MM.1S (cell line): ENCODE measurements around the gene TUBB4B.
A peak's percentile ranks its signal among the peaks of the same experiment; 100 is the strongest.

Experiments used
- DNase-seq: peaks from one replicate; pipeline ENCODE4 v3.0.0-alpha.2; 2015
- H2AFZ ChIP-seq: fragments of 300-600 bp; sonication (generic); 2 replicates; pipeline ENCODE4 v1.6.0; 2016; ENCODE audit warnings: antibody characterized with exemption, low read length
- H3F3A ChIP-seq: fragments of 300-600 bp; sonication (generic); 2 replicates; pipeline ENCODE4 v1.6.1; 2016; ENCODE audit warnings: mild to moderate bottlenecking, antibody characterized with exemption, low read length, moderate library complexity, mixed read lengths; ENCODE audit not compliant: insufficient read depth
- H3K27ac ChIP-seq: fragments of 300-600 bp; sonication (generic); 2 replicates; pipeline ENCODE4 v1.5.1; 2016; ENCODE audit warnings: mild to moderate bottlenecking, low read length
- H3K27me3 ChIP-seq: fragments of 300-600 bp; sonication (generic); replicated peaks from 2 replicates; pipeline ENCODE4 v1.6.0; 2016; ENCODE audit warnings: low read length; ENCODE audit not compliant: insufficient read depth
- H3K36me3 ChIP-seq: fragments of 300-600 bp; sonication (generic); replicated peaks from 2 replicates; pipeline ENCODE4 v1.6.1; 2016; ENCODE audit warnings: mild to moderate bottlenecking, low read length, mixed read lengths; ENCODE audit not compliant: insufficient read depth
- H3K4me1 ChIP-seq: fragments of 300-600 bp; sonication (generic); 2 replicates; pipeline ENCODE4 v1.6.1; 2016; ENCODE audit warnings: low read length, mixed read lengths
- H3K4me2 ChIP-seq: fragments of 300-600 bp; sonication (generic); 2 replicates; pipeline ENCODE4 v1.6.0; 2016; ENCODE audit warnings: low read depth, low read length
- H3K4me3 ChIP-seq: fragments of 300-600 bp; sonication (generic); 2 replicates; pipeline ENCODE4 v1.5.1; 2016; ENCODE audit warnings: low read length, mixed read lengths
- H3K79me2 ChIP-seq: fragments of 300-600 bp; sonication (generic); 2 replicates; pipeline ENCODE4 v1.6.1; 2016; ENCODE audit warnings: mixed run types, low read length, mixed read lengths
- H3K9ac ChIP-seq: fragments of 300-600 bp; sonication (generic); 2 replicates; pipeline ENCODE4 v1.6.1; 2016; ENCODE audit warnings: low read length, mixed read lengths
- H3K9me2 ChIP-seq: fragments of 300-600 bp; sonication (generic); replicated peaks from 2 replicates; pipeline ENCODE4 v1.6.1; 2016; ENCODE audit warnings: mild to moderate bottlenecking, low read length, mixed read lengths; ENCODE audit not compliant: insufficient read depth
- H3K9me3 ChIP-seq: fragments of 300-600 bp; sonication (generic); replicated peaks from 2 replicates; pipeline ENCODE4 v1.6.1; 2016; ENCODE audit warnings: mild to moderate bottlenecking, low read length, mixed read lengths; ENCODE audit not compliant: insufficient read depth
- H4K20me1 ChIP-seq: fragments of 300-600 bp; sonication (generic); 2 replicates; pipeline ENCODE4 v1.6.1; 2016; ENCODE audit warnings: mild to moderate bottlenecking, low read length, moderate library complexity, mixed read lengths; ENCODE audit not compliant: insufficient read depth
- CTCF ChIP-seq: fragments of 300-600 bp; sonication (generic); IDR thresholded peaks from 2 replicates; pipeline ENCODE4 v1.5.1; 2016; ENCODE audit warnings: antibody characterized with exemption, low read length, mixed read lengths
- EZH2 ChIP-seq: fragments of 300-600 bp; sonication (generic); optimal IDR thresholded peaks from 2 replicates; pipeline ENCODE3; 2017; ENCODE audit warnings: low read depth, mild to moderate bottlenecking, antibody characterized with exemption, low read length, mixed read lengths
- EZH2phosphoT487 ChIP-seq: fragments of 300-600 bp; sonication (generic); IDR thresholded peaks from 2 replicates; pipeline ENCODE4 v1.6.1; 2018; ENCODE audit warnings: antibody characterized with exemption, low read length

TUBB4B gene

DNA sequence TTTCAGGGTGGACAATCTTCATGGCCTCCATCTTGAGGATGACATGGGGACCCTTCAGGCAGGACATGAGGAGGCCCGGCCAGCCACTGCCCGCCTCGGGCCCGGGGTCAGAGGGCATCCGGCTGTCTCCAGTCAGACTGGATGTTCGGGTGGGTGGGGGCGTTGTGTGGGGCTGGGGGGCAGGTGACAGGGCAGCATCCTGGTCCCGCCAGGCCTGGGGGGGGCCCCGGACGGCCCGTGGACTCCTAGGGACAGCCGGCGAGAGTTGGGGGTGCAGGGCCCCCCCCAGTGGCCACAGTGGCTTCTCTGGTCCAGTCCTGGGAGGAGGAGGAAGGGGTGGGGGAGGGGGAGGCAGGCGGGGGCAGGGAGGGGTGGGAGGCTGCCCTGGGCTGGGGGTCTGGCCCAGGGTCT lies 20.0 kb upstream of the TUBB4B start:
- peaks cover 9% of the 10 kb centered on the region; the same call in 1 of the 2 replicates for H3K4me1 ChIP-seq
- H3K4me2 ChIP-seq = no peak overlapping the region

GRCh38 chr9:137221506-137222111 lies 19.5 kb upstream of the TUBB4B start:
- Histone ChIP-seq H3F3A (no peaks in the 10 kb centered on the region; the same call in 1 of the 2 replicates), H3K9me2 (no peaks in the 10 kb centered on the region), H3K4me3 (no peak overlapping the region), H3K27ac (no peak overlapping the region), H4K20me1 (no peaks in the 10 kb centered on the region), H3K4me2 (no peak overlapping the region), H2AFZ (no peak overlapping the region), H3K9me3 (no peaks in the 10 kb centered on the region), H3K9ac (no peak overlapping the region), H3K36me3 (no peaks in the 10 kb centered on the region), H3K79me2 (no peaks in the 10 kb centered on the region), H3K4me1 (peaks cover 9% of the 10 kb centered on the region; the same call in 1 of the 2 replicates), H3K27me3 (no peaks in the 10 kb centered on the region)
- no peak for DNase-seq
- TF ChIP-seq EZH2phosphoT487 (no peak), CTCF (no peak), EZH2 (no peak)

More for the DNA sequence above, 20.0 kb upstream of the TUBB4B start:
- DNase-seq = no peak
- H3K9me3 ChIP-seq = no peaks in the 10 kb centered on the region
- no peak overlapping the region for H3K4me3 ChIP-seq
- H4K20me1 ChIP-seq = no peaks in the 10 kb centered on the region
- H3K79me2 ChIP-seq = no peaks in the 10 kb centered on the region
- no peak overlapping the region for H3K27ac ChIP-seq
- H3K9me2 ChIP-seq = no peaks in the 10 kb centered on the region
- no peaks in the 10 kb centered on the region for H3K36me3 ChIP-seq
- no peak for TF ChIP-seq EZH2phosphoT487
- TF ChIP-seq CTCF = no peak
- TF ChIP-seq EZH2 = no peak
- no peaks in the 10 kb centered on the region for H3K27me3 ChIP-seq
- no peaks in the 10 kb centered on the region; the same call in 1 of the 2 replicates for H3F3A ChIP-seq
- H2AFZ ChIP-seq = no peak overlapping the region
- no peak overlapping the region for H3K9ac ChIP-seq

GRCh38 chr9:137222190-137223077 lies 18.7 kb upstream of the TUBB4B start, which contains the start of gene RNF208:
TSS of gene RNF208 (minus strand) at chr9:137222240. CDS start at chr9:137221212, 1,028 bp downstream.
- Histone ChIP-seq H3K27me3 (no peaks in the 10 kb centered on the region; the same call in 1 of the 2 replicates), H2AFZ (peak within 1 kb of the TSS; percentile 56), H4K20me1 (no peaks in the 10 kb centered on the region), H3K36me3 (no peaks in the 10 kb centered on the region), H3K9me2 (no peaks in the 10 kb centered on the region), H3K9me3 (no peaks in the 10 kb centered on the region), H3K79me2 (no peaks in the 10 kb centered on the region), H3K27ac (peak within 1 kb of the TSS; percentile 32; the same call in 1 of the 2 replicates), H3F3A (no peaks in the 10 kb centered on the region; the same call in 1 of the 2 replicates), H3K4me1 (peaks cover 9% of the 10 kb centered on the region; the same call in 1 of the 2 replicates), H3K4me2 (peak within 1 kb of the TSS; percentile 97), H3K4me3 (peak within 1 kb of the TSS; percentile 78), H3K9ac (peak within 1 kb of the TSS; percentile 59; the same call in 1 of the 2 replicates)
- no peak for TF ChIP-seq CTCF
- no peak for TF ChIP-seq EZH2
- TF ChIP-seq EZH2phosphoT487 = no peak
- no peak for DNase-seq
